ENCODE results near the gene PDE3A.

DNA sequence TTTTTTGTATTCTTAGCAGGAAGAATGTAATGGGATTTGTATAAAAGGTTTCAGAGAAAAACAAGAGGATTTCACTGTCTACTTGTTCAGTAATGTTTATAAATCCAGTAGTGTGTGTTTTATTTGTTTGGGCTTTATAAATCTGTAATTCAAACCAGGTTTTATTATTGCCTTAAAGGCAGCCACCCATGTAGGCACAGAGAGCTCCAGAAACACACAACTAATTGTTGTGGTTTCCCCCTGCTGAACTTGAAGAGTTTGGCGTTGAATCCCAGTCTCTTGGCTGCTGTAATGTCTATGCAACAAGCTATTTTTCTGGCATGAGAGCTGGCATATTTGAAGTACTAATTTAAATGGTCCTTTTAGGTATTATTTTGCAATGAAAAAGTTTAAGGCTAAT, 263.4 kb downstream of the PDE3A start:
- TF ChIP-seq CBFB (IDR thresholded peaks at IDR 0.05; ENCODE audit: low read depth) (no peak), POLR2A (IDR thresholded peaks at IDR 0.05; ENCODE audit: low read depth, low read length) (no peak), MEF2B (IDR thresholded peaks at IDR 0.05; ENCODE audit: partially characterized antibody, poor library complexity, severe bottlenecking) (no peak)
